Naive B cell (primary cell): ENCODE data around the gene HIVEP1. TPM values are rescaled to one million over a fixed set of nuclear protein-coding genes. Genes with fewer than 3 reads are reported as not detected.
"Not testable (repeated sequence)": the region's sequence is repeated elsewhere in the genome, so short reads cannot be mapped to it uniquely, and the experiment has no call there.

Source experiments
- ATAC-seq, 2 donors: fragments of 150-1000 bp; cut with Tn5 transposase; 2 replicates each; pipeline ENCODE4 v1.10.0; 2021; ENCODE audit warnings: low read depth in 2 of 2, mild to moderate bottlenecking in 2 of 2, moderate library complexity in 2 of 2
- DNase-seq: peaks from one replicate; pipeline ENCODE4 v3.0.0; 2022
- H3K27ac Mint-ChIP-seq, 6 donors: one replicate each; pipeline ENCODE4 v1.8.0; 2020 to 2022; ENCODE audit warnings: mild to moderate bottlenecking in 6 of 6, mixed read lengths in 6 of 6, moderate library complexity in 5 of 6, inconsistent platforms in 2 of 6
- H3K27me3 Mint-ChIP-seq, 3 donors: one replicate each; pipeline ENCODE4 v1.8.0; 2021 to 2022; ENCODE audit warnings: mixed read lengths in 3 of 3, mild to moderate bottlenecking in 1 of 3
- H3K36me3 Mint-ChIP-seq, 2 donors: one replicate each; pipeline ENCODE4 v1.8.0; 2020 to 2022; ENCODE audit warnings: mixed read lengths in 2 of 2, inconsistent platforms in 1 of 2, mild to moderate bottlenecking in 1 of 2
- H3K4me1 Mint-ChIP-seq, 3 donors: one replicate each; pipeline ENCODE4 v1.8.0; 2020 to 2022; ENCODE audit warnings: mixed read lengths in 3 of 3, inconsistent platforms in 1 of 3, mild to moderate bottlenecking in 1 of 3, moderate library complexity in 1 of 3
- H3K4me3 Mint-ChIP-seq, 8 donors: one replicate each; pipeline ENCODE4 v1.8.0; 2020 to 2022; ENCODE audit warnings: mild to moderate bottlenecking in 8 of 8, mixed read lengths in 8 of 8, moderate library complexity in 8 of 8, inconsistent platforms in 2 of 8
- H3K9me3 Mint-ChIP-seq, 7 donors: one replicate each; pipeline ENCODE4 v1.8.0; 2020 to 2022; ENCODE audit warnings: mixed read lengths in 7 of 7, mild to moderate bottlenecking in 5 of 7, inconsistent platforms in 2 of 7, moderate library complexity in 1 of 7
- polyA plus RNA-seq, 6 donors: library from polyadenylated mRNA; unstranded; fragments of 300-500 nt; fragmentation: Illumina TruSeq; gene quantifications; one replicate each; pipeline ENCODE4 v1.2.3, GENCODE V29; 2021; ENCODE audit warnings: low read depth in 6 of 6

Gene HIVEP1
- polyA plus RNA-seq, 6 donors from 2014 or later, result 8.2 to 10.2 (median 8.7) TPM; not detected in 1

- Mint-ChIP-seq H3K27me3 (no peaks in the 10 kb centered on the region), H3K27ac (no peak overlapping the region), H3K36me3 (no peaks in the 10 kb centered on the region), H3K4me3 (no peak overlapping the region), H3K4me1 (no peaks in the 10 kb centered on the region), H3K9me3 (peaks cover 0 to 12% (median 5%) of the 10 kb centered on the region in 7 donors)
- ATAC-seq, result no peak
- no peak for DNase-seq
Measured at GRCh38 chr6:12173181-12173580, 161.1 kb downstream of the HIVEP1 start.

- H3K9me3 Mint-ChIP-seq, result peaks cover 0 to 12% (median 5%) of the 10 kb centered on the region in 7 donors
- no peak overlapping the region for H3K27ac Mint-ChIP-seq
- H3K36me3 Mint-ChIP-seq, result no peaks in the 10 kb centered on the region
- no peaks in the 10 kb centered on the region for H3K27me3 Mint-ChIP-seq
- DNase-seq (no peak), ATAC-seq (no peak)
- no peak overlapping the region for H3K4me3 Mint-ChIP-seq
- no peaks in the 10 kb centered on the region for H3K4me1 Mint-ChIP-seq
Measured at GRCh38 chr6:12173661-12174060, 161.5 kb downstream of the HIVEP1 start.

GRCh38 chr6:12174878-12175277 is 162.8 kb downstream of the HIVEP1 start:
- Mint-ChIP-seq H3K9me3 (peaks cover 0 to 12% (median 5%) of the 10 kb centered on the region in 7 donors), H3K36me3 (no peaks in the 10 kb centered on the region), H3K27me3 (no peaks in the 10 kb centered on the region), H3K4me3 (no peak overlapping the region), H3K27ac (no peak overlapping the region), H3K4me1 (no peaks in the 10 kb centered on the region)
- ATAC-seq (no peak), DNase-seq (no peak)

- Mint-ChIP-seq H3K9me3 (peaks cover 0 to 12% (median 5%) of the 10 kb centered on the region in 7 donors), H3K36me3 (no peaks in the 10 kb centered on the region), H3K27ac (no peak overlapping the region), H3K27me3 (no peaks in the 10 kb centered on the region), H3K4me3 (no peak overlapping the region), H3K4me1 (no peaks in the 10 kb centered on the region)
- no peak for ATAC-seq
- no peak for DNase-seq
Measured at GRCh38 chr6:12175626-12176025, 163.5 kb downstream of the HIVEP1 start.

- H3K4me1 Mint-ChIP-seq, ATAC-seq, H3K27ac Mint-ChIP-seq, DNase-seq, H3K36me3 Mint-ChIP-seq, H3K4me3 Mint-ChIP-seq, H3K27me3 Mint-ChIP-seq: not testable (repeated sequence)
- H3K9me3 Mint-ChIP-seq, result peaks cover 0 to 12% (median 5%) of the 10 kb centered on the region in 7 donors
Measured at GRCh38 chr6:12176782-12177181, 164.7 kb downstream of the HIVEP1 start.

GRCh38 chr6:12178521-12178920 is 166.4 kb downstream of the HIVEP1 start:
- H3K36me3 Mint-ChIP-seq, result peaks cover 0 to 4% of the 10 kb centered on the region in 2 donors
- no peaks in the 10 kb centered on the region for H3K4me1 Mint-ChIP-seq
- DNase-seq (no peak), ATAC-seq (no peak)
- H3K27me3 Mint-ChIP-seq, result no peaks in the 10 kb centered on the region
- no peak overlapping the region for H3K4me3 Mint-ChIP-seq
- H3K27ac Mint-ChIP-seq, result no peak overlapping the region
- peaks cover 0 to 12% (median 5%) of the 10 kb centered on the region in 7 donors for H3K9me3 Mint-ChIP-seq

- ATAC-seq, result no peak
- H3K4me3 Mint-ChIP-seq, result no peak overlapping the region
- H3K27me3 Mint-ChIP-seq, result no peaks in the 10 kb centered on the region
- H3K9me3 Mint-ChIP-seq, result peaks cover 0 to 11% (median 5%) of the 10 kb centered on the region in 7 donors
- H3K36me3 Mint-ChIP-seq, result peaks cover 0 to 4% of the 10 kb centered on the region in 2 donors
- no peak overlapping the region for H3K27ac Mint-ChIP-seq
- DNase-seq, result no peak
- H3K4me1 Mint-ChIP-seq, result no peaks in the 10 kb centered on the region
Measured at GRCh38 chr6:12181481-12181880, 169.4 kb downstream of the HIVEP1 start.

GRCh38 chr6:12182676-12183075 is 170.6 kb downstream of the HIVEP1 start:
- H3K4me1 Mint-ChIP-seq, result no peaks in the 10 kb centered on the region
- no peaks in the 10 kb centered on the region for H3K9me3 Mint-ChIP-seq
- ATAC-seq, result no peak
- DNase-seq, result no peak
- H3K27me3 Mint-ChIP-seq, result no peaks in the 10 kb centered on the region
- H3K4me3 Mint-ChIP-seq, result no peak overlapping the region
- H3K36me3 Mint-ChIP-seq, result peaks cover 0 to 4% of the 10 kb centered on the region in 2 donors
- H3K27ac Mint-ChIP-seq, result peak overlapping the region in 1 of 6 donors; percentile 50

- Mint-ChIP-seq H3K9me3 (no peaks in the 10 kb centered on the region), H3K27ac (peak overlapping the region in 2 of 6 donors; percentile 64 to 73), H3K27me3 (no peaks in the 10 kb centered on the region)
Measured at GRCh38 chr6:12185081-12185673, 173.1 kb downstream of the HIVEP1 start.

GRCh38 chr6:12186528-12186927 is 174.4 kb downstream of the HIVEP1 start:
- Mint-ChIP-seq H3K27me3 (no peaks in the 10 kb centered on the region), H3K27ac (no peak overlapping the region)

More at GRCh38 chr6:12185081-12185673, 173.1 kb downstream of the HIVEP1 start:
- peaks cover 0 to 4% of the 10 kb centered on the region in 2 donors for H3K36me3 Mint-ChIP-seq
- ATAC-seq (no peak), DNase-seq (no peak)
- no peaks in the 10 kb centered on the region for H3K4me1 Mint-ChIP-seq
- no peak overlapping the region for H3K4me3 Mint-ChIP-seq

GRCh38 chr6:12189150-12189549 is 177.0 kb downstream of the HIVEP1 start:
- no peak for DNase-seq
- Mint-ChIP-seq H3K27me3 (no peaks in the 10 kb centered on the region), H3K9me3 (peaks cover 0 to 2% (median 0%) of the 10 kb centered on the region in 7 donors), H3K27ac (no peak overlapping the region), H3K4me1 (no peaks in the 10 kb centered on the region), H3K36me3 (no peaks in the 10 kb centered on the region), H3K4me3 (no peak overlapping the region)
- no peak for ATAC-seq

More at GRCh38 chr6:12186528-12186927, 174.4 kb downstream of the HIVEP1 start:
- H3K36me3 Mint-ChIP-seq, result peaks cover 0 to 3% of the 10 kb centered on the region in 2 donors
- no peaks in the 10 kb centered on the region for H3K9me3 Mint-ChIP-seq
- no peak for DNase-seq
- H3K4me3 Mint-ChIP-seq, result no peak overlapping the region
- no peaks in the 10 kb centered on the region for H3K4me1 Mint-ChIP-seq
- ATAC-seq, result no peak

GRCh38 chr6:12189661-12190060 is 177.5 kb downstream of the HIVEP1 start:
- Mint-ChIP-seq H3K27me3 (no peaks in the 10 kb centered on the region), H3K9me3 (peaks cover 0 to 2% (median 0%) of the 10 kb centered on the region in 7 donors), H3K36me3 (no peaks in the 10 kb centered on the region), H3K4me3 (no peak overlapping the region), H3K4me1 (no peaks in the 10 kb centered on the region), H3K27ac (peak overlapping the region in 1 of 6 donors; percentile 4)
- DNase-seq, result no peak
- no peak for ATAC-seq

GRCh38 chr6:12190252-12190651 is 178.1 kb downstream of the HIVEP1 start:
- H3K27me3 Mint-ChIP-seq, result no peaks in the 10 kb centered on the region
- H3K27ac Mint-ChIP-seq, result peak overlapping the region in 1 of 6 donors; percentile 27
- ATAC-seq, result no peak
- no peak for DNase-seq
- H3K36me3 Mint-ChIP-seq, result no peaks in the 10 kb centered on the region
- H3K9me3 Mint-ChIP-seq, result peaks cover 0 to 2% (median 0%) of the 10 kb centered on the region in 7 donors
- H3K4me3 Mint-ChIP-seq, result no peak overlapping the region
- no peaks in the 10 kb centered on the region for H3K4me1 Mint-ChIP-seq

GRCh38 chr6:12196326-12196936 is 184.3 kb downstream of the HIVEP1 start:
- H3K9me3 Mint-ChIP-seq, result peaks cover 0 to 2% (median 0%) of the 10 kb centered on the region in 7 donors
- ATAC-seq (no peak), DNase-seq (no peak)
- H3K36me3 Mint-ChIP-seq, result no peaks in the 10 kb centered on the region
- no peak overlapping the region for H3K4me3 Mint-ChIP-seq
- no peak overlapping the region for H3K27ac Mint-ChIP-seq
- H3K4me1 Mint-ChIP-seq, result no peaks in the 10 kb centered on the region
- no peaks in the 10 kb centered on the region for H3K27me3 Mint-ChIP-seq
